Neural progenitor cell (in vitro differentiated cells): ENCODE measurements around the gene PPP1R9B.

Experiments used
- CTCF ChIP-seq: fragments of 200-600 bp; sonication (generic); IDR thresholded peaks from 2 replicates; pipeline ENCODE4 v1.5.1; 2017; ENCODE audit warnings: antibody characterized with exemption, mild to moderate bottlenecking
- EZH2 ChIP-seq: fragments of 200-600 bp; sonication (generic); IDR thresholded peaks from 2 replicates; pipeline ENCODE4 v1.6.1; 2017; ENCODE audit warnings: antibody characterized with exemption, mild to moderate bottlenecking, moderate library complexity
- EZH2phosphoT487 ChIP-seq: fragments of 200-600 bp; sonication (generic); IDR thresholded peaks from 2 replicates; pipeline ENCODE4 v1.6.1; 2017; ENCODE audit warnings: antibody characterized with exemption

- no peak for TF ChIP-seq CTCF
- no peak for TF ChIP-seq EZH2phosphoT487
- TF ChIP-seq EZH2: no peak
These were observed 2.6 kb downstream of the PPP1R9B start for GRCh38 chr17:50147841-50148225.
